GM13976 (cell line): ENCODE measurements around the gene UBAP1L.
"Not testable (repeated sequence)": the region's sequence is repeated elsewhere in the genome, so short reads cannot be mapped to it uniquely, and the experiment has no call there.

Experiments used
- DNase-seq: peaks from one replicate; pipeline ENCODE4 v3.0.0; 2012; ENCODE audit warnings: low spot score
- in situ Hi-C: fragments of 300-500 bp; cut with MboI; formaldehyde crosslinking; loops from one replicate; pipeline ENCODE4 v1.12.0; 2022; ENCODE audit warnings: low sequenced_read_pairs, mixed read lengths, inconsistent platforms; ENCODE audit not compliant: unreplicated experiment
- TF ChIP-seq, protein P1 (sequence below): IDR thresholded peaks from 2 replicates; pipeline ENCODE4 v1.5.1; 2012; ENCODE audit warnings: borderline replicate concordance, mild to moderate bottlenecking; ENCODE audit not compliant: insufficient read depth; ENCODE audit errors: extremely low read depth, missing control alignments, control extremely low read depth

Gene UBAP1L

DNA sequence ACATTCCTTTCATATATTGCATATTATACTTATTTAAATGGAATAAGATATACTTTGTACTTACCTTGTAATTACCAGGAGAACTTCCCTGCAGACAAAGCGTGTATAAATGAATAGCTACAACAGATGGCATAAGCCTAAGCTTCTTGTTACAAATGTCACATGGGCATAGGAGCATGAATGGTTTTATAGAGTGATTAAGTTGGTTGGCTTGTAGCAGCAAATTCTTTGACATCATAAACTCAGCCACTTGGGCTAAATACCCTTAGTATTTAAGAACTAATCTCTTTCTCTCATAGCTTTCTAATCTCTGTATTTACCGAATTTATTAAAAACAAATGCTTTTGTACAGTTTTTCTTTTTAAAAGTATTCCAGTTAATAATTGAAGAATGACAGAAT, at the start of gene UBAP1L:
Gene UBAP1L, minus strand, starts transcription at position 115 of the 400 bp plus-strand sequence. CDS start 8,985 bp downstream, outside the sequence.
- in situ Hi-C loops, result no loop called here
- no peak for DNase-seq
- TF ChIP-seq, protein P1, sequence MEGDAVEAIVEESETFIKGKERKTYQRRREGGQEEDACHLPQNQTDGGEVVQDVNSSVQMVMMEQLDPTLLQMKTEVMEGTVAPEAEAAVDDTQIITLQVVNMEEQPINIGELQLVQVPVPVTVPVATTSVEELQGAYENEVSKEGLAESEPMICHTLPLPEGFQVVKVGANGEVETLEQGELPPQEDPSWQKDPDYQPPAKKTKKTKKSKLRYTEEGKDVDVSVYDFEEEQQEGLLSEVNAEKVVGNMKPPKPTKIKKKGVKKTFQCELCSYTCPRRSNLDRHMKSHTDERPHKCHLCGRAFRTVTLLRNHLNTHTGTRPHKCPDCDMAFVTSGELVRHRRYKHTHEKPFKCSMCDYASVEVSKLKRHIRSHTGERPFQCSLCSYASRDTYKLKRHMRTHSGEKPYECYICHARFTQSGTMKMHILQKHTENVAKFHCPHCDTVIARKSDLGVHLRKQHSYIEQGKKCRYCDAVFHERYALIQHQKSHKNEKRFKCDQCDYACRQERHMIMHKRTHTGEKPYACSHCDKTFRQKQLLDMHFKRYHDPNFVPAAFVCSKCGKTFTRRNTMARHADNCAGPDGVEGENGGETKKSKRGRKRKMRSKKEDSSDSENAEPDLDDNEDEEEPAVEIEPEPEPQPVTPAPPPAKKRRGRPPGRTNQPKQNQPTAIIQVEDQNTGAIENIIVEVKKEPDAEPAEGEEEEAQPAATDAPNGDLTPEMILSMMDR, result no peak

DNA sequence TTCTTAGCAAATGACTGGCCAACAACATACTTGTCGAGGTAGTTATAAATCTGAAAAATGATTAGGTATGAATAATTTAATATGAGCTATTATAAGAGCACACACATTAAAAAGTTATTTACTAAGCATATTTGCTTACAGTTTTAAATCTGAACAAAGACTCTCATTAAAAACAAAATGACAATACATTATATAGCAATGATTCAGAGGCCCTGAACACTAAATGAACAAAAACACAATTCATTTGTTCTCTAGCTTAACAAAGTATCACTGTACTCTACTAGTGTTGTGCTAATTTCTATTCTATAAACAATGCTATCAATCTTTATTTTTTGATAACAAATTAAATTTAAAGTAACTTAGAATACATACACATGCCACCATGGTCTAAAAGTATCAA, 49.1 kb upstream of the UBAP1L start:
- in situ Hi-C loops, result no loop called here
- DNase-seq, result no peak
- TF ChIP-seq, protein P1, result no peak

DNA sequence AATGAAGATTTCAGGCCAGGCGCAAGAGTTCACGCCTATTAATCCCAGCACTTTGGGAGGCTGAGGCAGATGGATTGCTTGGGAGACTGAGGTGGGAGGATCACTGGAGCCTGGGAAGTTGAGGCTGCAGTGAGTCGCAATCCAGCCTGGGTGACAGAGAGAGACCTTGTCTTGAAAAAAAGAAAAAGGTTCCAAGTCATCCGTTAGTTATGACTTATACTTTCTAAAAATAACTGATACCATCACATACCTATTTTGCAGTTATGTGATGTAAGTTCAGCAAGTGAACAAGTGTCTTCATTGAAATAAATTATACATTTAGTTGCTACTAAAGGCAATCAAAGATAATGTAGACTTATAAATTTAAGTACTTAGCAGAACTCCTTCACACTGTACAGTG, 48.0 kb upstream of the UBAP1L start:
- DNase-seq, result no peak
- in situ Hi-C loops, result no loop called here
- TF ChIP-seq, protein P1, result no peak

DNA sequence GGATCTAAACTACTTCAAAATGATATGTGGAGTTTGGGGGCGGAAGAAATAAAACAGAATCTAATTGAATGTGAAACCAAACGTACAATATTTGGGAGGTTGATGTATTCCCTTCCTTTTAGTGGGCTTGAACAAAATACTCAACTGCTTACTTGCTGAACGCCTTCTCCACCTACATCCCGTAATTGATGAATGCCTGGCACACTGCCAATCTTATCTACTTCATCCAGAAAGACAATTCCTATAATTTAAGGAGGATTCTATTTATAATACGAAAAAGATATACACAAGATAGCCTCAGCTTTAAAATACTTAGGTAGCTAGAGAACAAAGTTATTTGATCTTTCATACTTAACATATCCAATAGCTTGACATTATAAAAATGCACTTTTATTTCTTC, 41.7 kb upstream of the UBAP1L start:
- TF ChIP-seq, protein P1, result no peak
- in situ Hi-C loops, result no loop called here
- DNase-seq, result no peak

DNA sequence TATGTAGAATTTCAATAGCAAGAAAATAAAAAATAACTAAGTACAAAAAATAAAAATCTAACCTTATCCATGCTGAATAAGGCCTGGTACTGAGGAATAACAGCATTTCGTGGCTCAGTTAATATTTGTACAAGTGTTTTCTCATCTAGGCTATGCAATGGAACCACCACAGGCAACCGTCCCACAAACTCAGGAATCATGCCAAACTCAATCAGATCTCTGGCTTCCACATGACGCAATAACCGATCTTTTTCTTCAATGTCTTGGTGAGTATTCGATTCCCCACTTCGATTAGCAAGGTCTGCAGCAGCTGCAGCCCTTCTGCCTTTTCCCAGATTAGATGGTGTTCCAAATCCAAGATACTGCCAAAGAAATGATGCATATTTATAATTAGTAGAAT, 39.7 kb upstream of the UBAP1L start:
- DNase-seq, result no peak
- in situ Hi-C loops, result no loop called here
- TF ChIP-seq, protein P1, result no peak

DNA sequence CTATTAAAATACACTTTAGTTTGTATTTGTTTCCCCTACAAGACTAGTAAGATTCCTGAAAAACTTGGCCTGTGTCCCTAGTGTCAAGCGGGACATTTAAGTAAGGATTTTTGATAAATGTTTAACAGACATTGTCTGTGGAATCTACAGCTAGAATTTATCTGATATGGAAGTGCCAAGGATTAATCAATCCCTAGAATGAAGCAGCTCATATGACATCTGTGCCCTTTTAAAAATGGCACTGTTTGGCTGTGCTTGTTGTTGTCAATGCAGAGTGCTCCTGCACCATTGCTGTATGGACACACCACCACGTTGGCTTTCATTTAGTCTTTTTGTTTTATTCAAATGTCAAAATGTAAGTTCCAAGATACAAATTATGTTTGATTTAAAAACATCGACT, 32.9 kb upstream of the UBAP1L start:
- DNase-seq, result no peak
- in situ Hi-C loops, result no loop called here
- TF ChIP-seq, protein P1, result no peak

DNA sequence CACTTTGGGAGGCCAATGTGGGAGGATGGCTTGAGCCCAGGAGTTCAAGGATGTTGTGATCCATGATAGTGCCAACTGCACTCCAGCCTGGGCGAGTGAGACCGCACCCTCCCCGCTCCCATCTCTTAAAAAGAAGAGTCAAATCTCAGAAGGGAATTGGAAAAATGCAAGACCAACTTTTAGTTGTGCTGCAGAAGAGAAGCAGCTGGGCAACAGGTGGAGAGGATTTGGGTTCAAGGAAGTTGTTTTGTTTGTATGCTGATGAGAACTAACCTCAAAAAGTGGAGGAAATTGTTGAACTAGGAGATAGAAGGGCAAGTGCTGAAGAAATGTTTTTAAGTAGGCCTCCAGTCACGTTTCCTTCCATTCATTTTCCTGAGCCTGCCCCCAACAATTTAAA, 31.4 kb upstream of the UBAP1L start:
- in situ Hi-C loops, result no loop called here
- TF ChIP-seq, protein P1, result no peak
- no peak for DNase-seq

DNA sequence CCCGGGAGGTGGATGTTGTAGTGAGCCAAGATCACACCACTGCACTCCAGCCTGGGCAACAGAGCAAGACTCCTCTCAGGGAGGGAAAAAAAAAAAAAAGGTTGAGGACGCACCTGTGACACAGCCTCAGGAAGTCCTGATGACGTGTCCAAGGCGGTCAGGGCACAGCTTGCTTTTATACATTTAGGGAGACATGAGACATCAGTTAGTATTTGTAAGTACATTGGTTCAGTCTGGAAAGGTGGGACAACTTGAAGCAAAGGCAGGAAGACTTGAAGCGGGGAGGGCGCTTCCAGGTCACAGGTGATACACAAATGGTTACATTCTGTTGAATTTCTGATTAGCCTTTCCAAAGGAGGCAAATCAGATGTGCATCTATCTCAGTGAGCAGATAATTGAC, 23.6 kb upstream of the UBAP1L start:
- DNase-seq, result not testable (repeated sequence)

DNA sequence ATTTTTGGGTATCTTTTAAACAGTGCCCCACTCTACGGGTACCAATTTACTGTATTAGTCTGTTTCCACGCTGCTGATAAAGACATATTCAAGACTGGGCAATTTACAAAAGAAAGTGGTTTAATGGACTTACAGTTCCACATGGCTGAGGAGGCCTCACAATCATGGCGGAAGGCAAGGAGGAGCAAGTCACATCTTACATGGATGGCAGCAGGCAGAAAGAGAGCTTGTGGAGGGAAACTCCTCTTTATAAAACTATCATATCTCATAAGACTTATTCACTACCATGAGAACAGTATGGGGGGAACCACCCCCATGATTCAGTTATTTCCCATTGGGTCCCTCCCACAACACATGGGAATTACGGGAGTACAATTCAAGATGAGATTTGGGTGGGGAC, 22.9 kb upstream of the UBAP1L start:
- in situ Hi-C loops, DNase-seq: not testable (repeated sequence)

More for the DNA sequence above, 23.6 kb upstream of the UBAP1L start:
- in situ Hi-C loops, result not testable (repeated sequence)

DNA sequence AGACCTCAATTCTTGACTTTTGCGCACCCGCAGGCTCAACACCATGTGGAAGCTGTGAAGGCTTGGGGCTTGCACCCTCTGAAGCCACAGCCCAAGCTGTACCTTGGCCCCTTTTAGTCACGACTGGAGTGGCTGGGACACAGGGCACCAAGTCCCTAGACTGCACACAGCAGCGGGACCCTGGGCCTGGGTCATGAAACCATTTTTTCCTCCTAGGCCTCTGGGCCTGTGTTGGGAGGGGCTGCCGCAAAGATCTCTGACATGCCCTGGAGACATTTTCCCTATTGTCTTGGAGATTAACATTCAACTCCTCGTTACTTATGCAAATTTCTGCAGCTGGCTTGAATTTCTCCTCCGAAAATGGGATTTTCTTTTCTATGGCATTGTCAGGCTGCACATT, 22.1 kb upstream of the UBAP1L start:
- DNase-seq, in situ Hi-C loops: not testable (repeated sequence)
